K562 (cell line): Measurements from ENCODE around the gene STIM1. TPM values are rescaled to one million over a fixed set of nuclear protein-coding genes. Genes with fewer than 3 reads are reported as not detected.

Experiments used
- ATAC-seq: fragments of 200-7000 bp; cut with Tn5 transposase; 3 replicates; pipeline ENCODE4 v1.9.1; 2020; ENCODE audit warnings: moderate library complexity
- BruUV-seq: library from RNA; stranded (reverse); fragments of 400-500 nt; replicated peaks from 2 replicates; lab custom pipeline; 2021; lab: Mats Ljungman, UMichigan
- CTCF ChIA-PET: fragments of 300-600 bp; formaldehyde crosslinking; extraction: SDS; loops from one replicate; lab custom pipeline; 2021; ENCODE audit warnings: low intra/inter-chr PET ratio; lab: Yijun Ruan, JAX
- POLR2A ChIA-PET: fragments of 300-600, 350-650 bp; sonication (Branson Sonifier 250); formaldehyde crosslinking; extraction: SDS; loops from one replicate; lab custom pipeline; 2021; ENCODE audit warnings: antibody characterized with exemption, inconsistent platforms; lab: Yijun Ruan, JAX
- DNase-seq, 4 experiments: peaks; one replicate each; pipeline versions ENCODE4 v3.0.0 to v3.0.0-alpha.2; 2011 to 2018; ENCODE audit warnings: low spot score in 3 of 4, mixed read lengths in 3 of 4; ENCODE audit errors: extremely low read depth in 1 of 4
- FAIRE-seq: peaks from 2 replicates; lab custom pipeline; 2011; peaks lifted over from hg19 to GRCh38; lab: Jason Lieb, UNC
- H2AFZ ChIP-seq: 2 replicates; pipeline ENCODE4 v1.6.0; 2011; ENCODE audit warnings: low read depth, low read length, control low read depth, inconsistent platforms
- H3K27ac ChIP-seq: fragments of 200-600 bp; 3 replicates; pipeline ENCODE4 v1.8.0; 2011; ENCODE audit warnings: low read depth, mild to moderate bottlenecking, control low read depth, inconsistent platforms, low read length, moderate library complexity, mixed read lengths; ENCODE audit errors: extremely low read depth
- H3K27me3 ChIP-seq, 2 experiments: fragments of 300-600 bp in 1 of 2; 2 replicates in 1 of 2; 3 replicates in 1 of 2; pipeline versions ENCODE4 v1.6.0 to v1.8.0; 2011; ENCODE audit warnings: inconsistent platforms in 2 of 2, low read length in 2 of 2, mild to moderate bottlenecking in 1 of 2, mixed read lengths in 1 of 2, moderate library complexity in 1 of 2; ENCODE audit not compliant: control insufficient read depth in 2 of 2, insufficient read depth in 2 of 2
- H3K36me3 ChIP-seq: fragments of 300-600 bp; 3 replicates; pipeline ENCODE4 v1.8.0; 2011; ENCODE audit warnings: mild to moderate bottlenecking, low read length, inconsistent platforms; ENCODE audit not compliant: control insufficient read depth, insufficient read depth
- H3K4me1 ChIP-seq, 2 experiments: fragments of 200-600 bp in 1 of 2; replicated peaks in 1 of 2; 2 replicates in 1 of 2; 3 replicates in 1 of 2; pipeline versions ENCODE4 v1.5.1 to v1.8.0; 2011; ENCODE audit warnings: inconsistent platforms in 2 of 2, low read length in 2 of 2, mild to moderate bottlenecking in 1 of 2, mixed read lengths in 1 of 2, moderate library complexity in 1 of 2; ENCODE audit not compliant: control insufficient read depth in 2 of 2, insufficient read depth in 2 of 2
- H3K4me2 ChIP-seq: 2 replicates; pipeline ENCODE4 v1.6.1; 2011; ENCODE audit warnings: low read length, control low read depth, inconsistent platforms, mixed read lengths; ENCODE audit not compliant: insufficient read depth
- H3K4me3 ChIP-seq: fragments of 200-600 bp; sonication (generic), shearing (Covaris generic); 2 replicates; pipeline ENCODE4 v1.5.1; 2016; ENCODE audit warnings: control low read depth, inconsistent platforms
- H3K79me2 ChIP-seq: fragments of 200-600 bp; 3 replicates; pipeline ENCODE4 v1.8.0; 2011; ENCODE audit warnings: low read length, inconsistent platforms; ENCODE audit not compliant: control insufficient read depth, insufficient read depth
- H3K9ac ChIP-seq, 2 experiments: 2 replicates each; pipeline versions ENCODE4 v1.6.0 to v1.6.1; 2011; ENCODE audit warnings: low read depth in 2 of 2, low read length in 2 of 2, control low read depth in 1 of 2, inconsistent platforms in 1 of 2, mild to moderate bottlenecking in 1 of 2, mixed read lengths in 1 of 2; ENCODE audit not compliant: insufficient read depth in 1 of 2
- H3K9me1 ChIP-seq: one replicate; pipeline ENCODE4 v1.6.0; 2011; ENCODE audit warnings: inconsistent platforms, mild to moderate bottlenecking, low read length, moderate library complexity; ENCODE audit not compliant: control insufficient read depth, insufficient read depth
- H3K9me3 ChIP-seq: replicated peaks from 2 replicates; pipeline ENCODE4 v1.5.1; 2011; ENCODE audit warnings: low read depth, low read length, inconsistent platforms; ENCODE audit not compliant: control insufficient read depth, insufficient read depth
- H4K20me1 ChIP-seq: replicated peaks from 2 replicates; pipeline ENCODE4 v1.6.1; 2011; ENCODE audit warnings: low read length, inconsistent platforms, mixed read lengths; ENCODE audit not compliant: control insufficient read depth, insufficient read depth
- KHSRP ChIP-seq: fragments of 450-650 bp; IDR thresholded peaks from 2 replicates; pipeline ENCODE4 v1.6.1; 2017
- PTRF ChIP-seq: fragments of 450-650 bp; IDR thresholded peaks from 2 replicates; pipeline ENCODE4 v1.6.1; 2016; ENCODE audit warnings: mild to moderate bottlenecking, missing genetic modification characterization, missing compliant biosample characterization
- TAF1 ChIP-seq: IDR thresholded peaks from 2 replicates; pipeline ENCODE4 v1.6.1; 2011; ENCODE audit warnings: mild to moderate bottlenecking, low read length, moderate library complexity; ENCODE audit not compliant: insufficient read depth, control insufficient read depth, severe bottlenecking; ENCODE audit errors: extremely low read depth
- TRIM28 ChIP-seq: fragments of 450-650 bp; IDR thresholded peaks from 2 replicates; pipeline ENCODE4 v1.6.1; 2017
- ZNF282 ChIP-seq: sonication (generic); formaldehyde crosslinking; IDR thresholded peaks from 2 replicates; pipeline ENCODE4 v1.8.1; 2023; ENCODE audit warnings: missing genetic modification reagents
- ZNF354B ChIP-seq: fragments of 250-450 bp; sonication (Bioruptor Pico); IDR thresholded peaks from 2 replicates; pipeline ENCODE4 v1.4.0; 2020
- ZNF551 ChIP-seq: fragments of 250-450 bp; sonication (Bioruptor Pico); IDR thresholded peaks from 2 replicates; pipeline ENCODE4 v1.5.0; 2021; ENCODE audit warnings: mild to moderate bottlenecking, moderate library complexity
- ZNF76 ChIP-seq: fragments of 250-450 bp; sonication (Bioruptor Pico); IDR thresholded peaks from 2 replicates; pipeline ENCODE4 v1.4.0; 2020; ENCODE audit warnings: mild to moderate bottlenecking, moderate library complexity, borderline replicate concordance
- WGBS: fragments of 100-300 bp; shearing (Covaris generic); methylation state at CpG from one replicate; pipeline ENCODE4 v1.1.6; 2016; ENCODE audit warnings: low coverage, mixed read lengths; ENCODE audit not compliant: insufficient coverage; ENCODE audit errors: missing lambda C conversion rate; 5-methylcytosine and 5-hydroxymethylcytosine counted together
- in situ Hi-C: fragments of 300-500 bp; cut with MboI; formaldehyde crosslinking; loops from 4 replicates; pipeline ENCODE4 v1.15.0; 2018; ENCODE audit warnings: inconsistent platforms, mixed read lengths
- intact Hi-C: fragments of 100-400 bp; cut with micrococcal nuclease; formaldehyde crosslinking; loops from 2 replicates; pipeline ENCODE4 v1.14.2; 2022
- polyA plus RNA-seq, 8 experiments: library from polyadenylated mRNA; depleted of rRNA in 4 of 8; stranded (reverse) in 5 of 8; unstranded in 3 of 8; fragments of >200 nt; fragmentation: Nextera tagmentation in 2 of 8; fragmentation: Illumina TruSeq in 1 of 8; extraction: Ambion mirVana in 2 of 8; extraction: Trizol in 1 of 8; gene quantifications; 2 replicates each; pipeline versions ENCODE4 v1.2.1 to v1.2.3, GENCODE V29; 2011 to 2014; ENCODE audit warnings: inconsistent platforms in 1 of 8, missing spikeins in 1 of 8
- total RNA-seq, 7 experiments: library from RNA; depleted of rRNA in 6 of 7; stranded (reverse); fragments of >200 nt in 6 of 7; fragmentation: Illumina TruSeq in 2 of 7; extraction: Trizol in 2 of 7; gene quantifications; 2 replicates each; pipeline versions ENCODE4 v1.2.1 to v1.2.3, GENCODE V29; 2011 to 2021; ENCODE audit warnings: low replicate concordance in 1 of 7
- TF ChIP-seq, protein P1 (sequence below): fragments of 450-650 bp; IDR thresholded peaks from 2 replicates; pipeline ENCODE4 v1.6.1; 2017; ENCODE audit warnings: antibody characterized with exemption, mild to moderate bottlenecking

Gene STIM1
- total and polyA plus RNA-seq, 9 of the 15 experiments (the other 6 are each of a cell fraction or from before 2014, with no cell fraction given): 7.7 to 50.5 (median 22.5) TPM

DNA sequence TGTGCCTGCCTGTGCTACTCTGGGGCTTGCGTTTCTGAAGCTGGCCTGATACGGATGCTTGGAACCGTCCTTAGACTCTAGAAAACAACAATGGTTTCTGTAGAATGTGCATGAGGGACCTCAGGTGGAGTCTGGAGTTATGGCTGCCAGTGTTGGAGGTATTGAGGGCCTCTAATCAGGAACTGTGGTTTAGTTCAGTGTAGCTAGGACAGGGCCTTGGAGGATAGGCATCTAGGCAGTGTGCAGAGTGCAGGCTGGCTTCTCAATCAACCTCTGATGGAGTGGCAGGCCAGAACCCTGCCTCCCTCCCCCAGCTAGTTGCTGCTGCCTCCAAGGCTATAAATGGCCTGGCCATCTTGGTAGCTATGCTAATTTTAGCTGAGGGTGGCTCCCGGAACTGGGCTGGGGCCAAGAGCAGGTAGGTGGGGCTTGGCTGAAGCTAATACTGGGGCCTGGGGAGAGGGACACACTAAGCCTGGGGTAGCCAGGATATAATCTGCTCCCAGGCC lies 4.0 kb downstream of the STIM1 start (continued):
- TF ChIP-seq PTRF (tag) (no peak), ZNF354B (CRISPR knock-in tag) (no peak), TAF1 (peak; percentile 64), ZNF551 (CRISPR knock-in tag) (no peak), KHSRP (no peak), ZNF282 (CRISPR knock-in tag) (no peak), TRIM28 (no peak)
- TF ChIP-seq, all 486 proteins: peak for 31

DNA sequence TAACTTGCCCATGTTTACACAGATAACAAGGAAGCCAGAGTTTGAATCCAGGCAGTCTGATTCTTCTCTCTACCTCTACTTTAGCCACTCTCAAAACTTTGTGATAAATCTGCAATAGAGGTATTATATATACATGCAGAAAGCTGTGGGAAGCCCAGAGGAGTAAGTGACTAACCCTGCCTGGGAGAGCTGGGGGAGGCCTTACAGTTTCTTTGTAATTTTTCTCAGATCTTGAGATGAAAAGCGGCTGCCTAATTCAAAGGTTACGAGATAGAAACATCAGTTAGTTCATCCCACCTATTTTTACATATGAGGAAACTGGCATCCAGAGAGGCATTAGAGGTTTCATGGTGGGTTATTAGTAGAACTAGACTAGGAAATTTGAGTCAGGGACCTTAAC lies 4.9 kb downstream of the STIM1 start:
- H3K9me1 ChIP-seq: no peaks in the 10 kb centered on the region
- BruUV-seq: no TSS peak
- no peak overlapping the region for H3K4me3 ChIP-seq
- in situ Hi-C loops (no loop called here), intact Hi-C loops (no loop called here)
- peaks cover 22 to 56% of the 10 kb centered on the region in 2 experiments for H3K4me1 ChIP-seq
- DNase-seq: no peak
- CTCF ChIA-PET: no interaction called here
- WGBS: 43% methylated on average over 2 of the region's 2 CpGs
- TF ChIP-seq ZNF76 (CRISPR knock-in tag): no peak
- TF ChIP-seq, protein P1, sequence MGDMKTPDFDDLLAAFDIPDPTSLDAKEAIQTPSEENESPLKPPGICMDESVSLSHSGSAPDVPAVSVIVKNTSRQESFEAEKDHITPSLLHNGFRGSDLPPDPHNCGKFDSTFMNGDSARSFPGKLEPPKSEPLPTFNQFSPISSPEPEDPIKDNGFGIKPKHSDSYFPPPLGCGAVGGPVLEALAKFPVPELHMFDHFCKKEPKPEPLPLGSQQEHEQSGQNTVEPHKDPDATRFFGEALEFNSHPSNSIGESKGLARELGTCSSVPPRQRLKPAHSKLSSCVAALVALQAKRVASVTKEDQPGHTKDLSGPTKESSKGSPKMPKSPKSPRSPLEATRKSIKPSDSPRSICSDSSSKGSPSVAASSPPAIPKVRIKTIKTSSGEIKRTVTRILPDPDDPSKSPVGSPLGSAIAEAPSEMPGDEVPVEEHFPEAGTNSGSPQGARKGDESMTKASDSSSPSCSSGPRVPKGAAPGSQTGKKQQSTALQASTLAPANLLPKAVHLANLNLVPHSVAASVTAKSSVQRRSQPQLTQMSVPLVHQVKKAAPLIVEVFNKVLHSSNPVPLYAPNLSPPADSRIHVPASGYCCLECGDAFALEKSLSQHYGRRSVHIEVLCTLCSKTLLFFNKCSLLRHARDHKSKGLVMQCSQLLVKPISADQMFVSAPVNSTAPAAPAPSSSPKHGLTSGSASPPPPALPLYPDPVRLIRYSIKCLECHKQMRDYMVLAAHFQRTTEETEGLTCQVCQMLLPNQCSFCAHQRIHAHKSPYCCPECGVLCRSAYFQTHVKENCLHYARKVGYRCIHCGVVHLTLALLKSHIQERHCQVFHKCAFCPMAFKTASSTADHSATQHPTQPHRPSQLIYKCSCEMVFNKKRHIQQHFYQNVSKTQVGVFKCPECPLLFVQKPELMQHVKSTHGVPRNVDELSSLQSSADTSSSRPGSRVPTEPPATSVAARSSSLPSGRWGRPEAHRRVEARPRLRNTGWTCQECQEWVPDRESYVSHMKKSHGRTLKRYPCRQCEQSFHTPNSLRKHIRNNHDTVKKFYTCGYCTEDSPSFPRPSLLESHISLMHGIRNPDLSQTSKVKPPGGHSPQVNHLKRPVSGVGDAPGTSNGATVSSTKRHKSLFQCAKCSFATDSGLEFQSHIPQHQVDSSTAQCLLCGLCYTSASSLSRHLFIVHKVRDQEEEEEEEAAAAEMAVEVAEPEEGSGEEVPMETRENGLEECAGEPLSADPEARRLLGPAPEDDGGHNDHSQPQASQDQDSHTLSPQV: 0 out of 2 replicates have a peak, but pooled peaks have one; percentile 30
- no peak for ATAC-seq
- no peaks in the 10 kb centered on the region for H3K9me3 ChIP-seq
- peak overlapping the region; percentile 69; the same call in 2 of the 3 replicates for H3K27ac ChIP-seq
- POLR2A ChIA-PET: interaction anchor here (0.7 to 3.9 kb wide), 2 partner anchors 9 to 25 kb away, joined by 3 to 32 read pairs; no protein-coding TSS in a partner anchor
- no peaks in the 10 kb centered on the region for H4K20me1 ChIP-seq
- H3K79me2 ChIP-seq: peaks cover 99% of the 10 kb centered on the region
- H3K27me3 ChIP-seq: no peaks in the 10 kb centered on the region
- H3K4me2 ChIP-seq: peak overlapping the region; percentile 82
- no peaks in the 10 kb centered on the region for H3K36me3 ChIP-seq
- peak overlapping the region in 1 of 2 experiments; percentile 77; a peak in 2 of 4 replicates for H3K9ac ChIP-seq
- FAIRE-seq: no peak
- no peak overlapping the region for H2AFZ ChIP-seq
